NCI-H446 (cell line): ENCODE data around the gene MED22.
"Not testable (repeated sequence)": the region's sequence is repeated elsewhere in the genome, so short reads cannot be mapped to it uniquely, and the experiment has no call there.

Experiments
- DNase-seq, 2 experiments: peaks; one replicate each; lab custom pipeline; 2025; lab: John Stamatoyannopoulos, UW

The MED22 gene

GRCh38 chr9:133347985-133348717 is at the start of gene MED22, which contains the start of gene RPL7A:
Gene MED22 (minus strand): TSS chr9:133348131. CDS start chr9:133346662, 1,469 bp downstream.
Gene RPL7A (plus strand): TSS chr9:133348218. CDS start chr9:133348244, 26 bp downstream.
- DNase-seq = peak; percentile 78 to 88

DNA sequence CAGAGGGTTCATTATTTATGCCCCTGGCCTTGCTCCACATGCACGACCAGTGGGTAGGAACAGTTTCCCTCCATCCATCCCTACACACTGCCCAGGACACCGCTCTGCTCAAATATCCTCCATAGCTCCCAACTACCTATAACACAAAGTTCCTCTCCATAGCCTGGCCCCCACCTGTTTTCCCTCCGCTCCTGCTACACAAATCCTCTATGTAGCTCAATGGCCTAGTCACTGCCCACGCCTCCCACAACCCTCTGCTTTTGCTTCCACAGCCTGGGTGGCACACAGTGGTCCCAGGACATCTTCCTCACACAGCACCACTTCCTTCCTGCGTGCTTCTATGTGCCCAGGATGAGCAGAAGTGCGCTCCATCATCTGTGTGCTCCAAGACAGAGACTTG is 49.4 kb upstream of the MED22 start:
- no peak for DNase-seq

- DNase-seq = no peak
Measured at GRCh38 chr9:133396952-133397351, 49.0 kb upstream of the MED22 start.

DNA sequence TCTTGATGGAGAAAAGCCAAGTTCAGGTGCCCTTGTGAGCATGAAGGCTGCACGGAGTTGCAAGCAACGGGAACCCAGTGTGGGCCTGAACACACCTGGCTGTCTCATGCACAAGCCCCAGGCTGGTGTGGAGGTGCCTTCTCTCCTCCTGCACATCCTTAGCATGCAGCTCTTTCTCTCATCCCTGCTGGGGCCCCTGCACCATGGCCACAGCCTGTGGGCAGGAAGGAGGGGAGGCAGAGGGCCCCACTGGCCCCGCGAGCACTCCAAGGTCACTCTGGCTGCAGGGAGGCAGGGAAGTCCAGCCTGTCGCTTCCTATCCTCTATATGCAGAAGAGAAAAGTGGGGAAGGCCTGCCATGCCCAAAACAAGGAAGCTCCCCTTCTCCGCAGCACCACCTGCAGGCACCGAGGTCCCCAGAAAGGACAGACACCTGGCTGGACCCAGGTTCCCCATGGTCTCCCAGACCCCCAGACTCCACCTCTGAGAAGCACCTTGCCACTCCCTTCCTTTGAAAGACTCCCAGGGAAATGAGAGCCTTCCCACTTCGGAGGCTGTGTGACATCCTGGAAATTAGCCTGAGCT is 46.8 kb upstream of the MED22 start:
- DNase-seq = no peak

DNA sequence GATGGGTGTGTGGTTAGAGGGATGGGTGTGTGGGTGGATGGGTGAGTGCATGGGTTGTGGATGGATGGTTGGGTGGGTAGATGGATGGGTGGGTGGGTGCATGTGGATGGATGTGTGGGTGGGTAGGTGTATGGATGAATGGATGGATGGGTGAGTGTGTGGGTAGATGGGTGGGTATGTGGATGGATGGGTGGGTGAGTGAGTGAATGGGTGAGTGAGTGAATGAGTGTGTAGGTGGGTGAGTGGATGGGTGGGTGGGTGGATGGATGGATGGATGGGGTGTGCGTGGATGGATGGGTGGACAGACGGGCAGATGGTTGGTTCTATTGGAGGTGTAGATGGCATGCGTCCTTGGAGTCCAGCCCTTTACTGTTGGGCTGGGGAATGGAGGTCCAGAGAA is 45.5 kb upstream of the MED22 start:
- no peak for DNase-seq

GRCh38 chr9:133392308-133392707 is 44.4 kb upstream of the MED22 start:
- DNase-seq = not testable (repeated sequence)

GRCh38 chr9:133391449-133391848 is 43.5 kb upstream of the MED22 start:
- DNase-seq = not testable (repeated sequence)

DNA sequence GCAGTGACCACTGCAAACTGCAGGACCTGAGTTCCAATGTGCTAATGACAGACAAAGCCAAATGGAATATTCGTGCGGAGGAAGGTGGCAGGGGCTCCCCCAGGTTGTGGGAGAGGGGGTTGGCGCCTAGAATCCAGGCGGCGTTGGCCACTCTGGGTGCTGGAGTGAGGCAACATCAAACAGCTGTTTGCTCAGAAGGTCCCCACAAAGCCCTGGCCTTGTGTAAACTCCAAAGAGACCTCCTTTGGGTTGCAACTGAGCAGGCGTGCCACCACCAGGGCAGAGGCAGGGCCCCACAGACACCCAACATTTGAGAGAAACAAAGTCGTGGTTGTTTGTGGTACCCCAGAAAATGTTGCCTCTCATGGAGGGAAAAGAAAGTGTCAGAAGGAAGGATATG is 42.8 kb upstream of the MED22 start:
- no peak for DNase-seq

DNA sequence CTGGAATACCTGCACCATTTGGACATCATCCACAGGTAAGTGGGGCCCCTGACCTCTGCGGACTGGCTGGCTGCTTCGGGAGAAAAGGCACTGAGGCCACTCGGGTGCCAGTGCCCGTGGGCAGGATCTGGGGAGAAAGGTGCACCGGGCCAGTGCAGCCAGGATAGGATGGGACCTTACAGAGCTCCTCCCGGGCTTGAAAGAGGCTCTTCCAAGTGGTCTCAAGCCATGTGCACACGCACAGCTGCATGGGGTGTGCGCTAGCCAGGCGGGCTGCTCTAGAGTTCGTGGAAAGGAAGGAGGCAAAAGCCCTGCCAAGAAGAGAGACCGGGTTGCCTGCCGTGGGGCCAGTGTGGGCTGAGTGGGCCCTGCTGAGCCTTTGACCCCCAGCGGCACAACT is 41.6 kb upstream of the MED22 start:
- DNase-seq = no peak

GRCh38 chr9:133389025-133389557 is 41.2 kb upstream of the MED22 start:
- DNase-seq = no peak

GRCh38 chr9:133387680-133388079 is 39.7 kb upstream of the MED22 start:
- no peak for DNase-seq

DNA sequence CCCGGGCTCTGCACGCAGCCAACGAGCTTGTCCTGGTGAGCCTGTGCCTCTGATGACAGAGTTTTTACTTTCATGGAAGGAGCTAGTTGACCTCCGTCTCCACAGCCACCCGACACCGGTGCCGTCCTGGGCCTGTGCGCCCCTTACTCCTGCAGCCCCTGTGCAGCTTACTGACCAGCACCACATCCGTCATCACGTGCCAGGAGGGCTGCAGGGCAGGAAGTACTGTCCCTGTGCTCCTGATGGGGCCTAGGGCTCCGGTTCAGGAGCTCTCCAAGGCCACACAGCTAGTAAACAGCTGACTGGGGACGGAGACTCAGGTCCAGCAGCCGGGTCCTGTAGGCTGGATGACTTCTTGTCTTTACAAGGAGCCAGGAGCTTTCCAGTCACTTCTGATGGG is 38.4 kb upstream of the MED22 start:
- DNase-seq = no peak

DNA sequence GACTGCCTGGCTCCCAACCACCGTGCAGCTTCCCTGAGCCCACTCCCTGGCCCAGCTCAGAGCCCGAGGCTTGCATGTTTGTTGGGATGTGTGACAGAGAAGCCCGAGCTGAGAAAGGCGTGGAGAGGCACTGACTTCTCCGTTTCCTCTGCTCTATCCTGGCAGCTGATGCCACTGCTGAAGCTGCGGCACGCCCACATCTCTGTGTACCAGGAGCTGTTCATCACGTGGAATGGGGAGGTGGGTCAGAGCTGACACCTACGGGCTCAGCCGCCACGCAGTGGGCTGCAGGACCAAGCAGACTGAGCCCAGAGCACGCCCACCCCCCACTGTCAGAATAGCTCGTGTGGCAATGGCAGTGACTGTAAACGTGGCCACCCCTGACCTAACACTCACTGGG is 37.5 kb upstream of the MED22 start:
- DNase-seq = no peak

GRCh38 chr9:133384736-133385321 is 36.9 kb upstream of the MED22 start:
- DNase-seq = no peak

GRCh38 chr9:133383438-133383837 is 35.5 kb upstream of the MED22 start:
- no peak for DNase-seq

DNA sequence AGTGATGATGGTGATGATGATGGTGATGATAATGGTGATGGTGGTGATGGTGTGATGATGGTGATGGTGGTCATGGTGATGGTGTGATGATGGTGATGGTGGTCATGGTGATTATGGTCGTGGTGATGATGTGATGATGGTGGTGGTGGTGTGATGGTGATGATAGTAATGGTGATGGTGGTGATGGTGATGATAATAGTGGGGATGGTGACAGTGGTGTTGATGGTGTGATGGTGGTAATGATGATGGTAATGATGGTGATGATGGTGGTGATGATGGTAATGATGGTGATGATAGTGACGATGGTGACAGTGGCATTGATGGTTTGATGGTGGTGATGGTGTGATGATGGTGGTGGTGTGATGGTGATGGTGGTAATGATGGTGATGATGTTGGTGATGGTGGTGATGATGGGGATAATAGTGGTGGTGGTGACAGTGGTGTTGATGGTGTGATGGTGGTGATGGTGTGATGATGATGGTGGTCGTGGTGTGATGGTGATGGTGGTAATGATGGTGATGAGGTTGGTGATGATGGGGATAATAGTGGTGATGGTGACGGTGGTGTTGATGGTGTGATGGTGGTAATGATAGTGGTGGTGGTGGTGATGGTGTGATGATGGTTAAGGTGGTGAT is 34.7 kb upstream of the MED22 start:
- DNase-seq = no peak

DNA sequence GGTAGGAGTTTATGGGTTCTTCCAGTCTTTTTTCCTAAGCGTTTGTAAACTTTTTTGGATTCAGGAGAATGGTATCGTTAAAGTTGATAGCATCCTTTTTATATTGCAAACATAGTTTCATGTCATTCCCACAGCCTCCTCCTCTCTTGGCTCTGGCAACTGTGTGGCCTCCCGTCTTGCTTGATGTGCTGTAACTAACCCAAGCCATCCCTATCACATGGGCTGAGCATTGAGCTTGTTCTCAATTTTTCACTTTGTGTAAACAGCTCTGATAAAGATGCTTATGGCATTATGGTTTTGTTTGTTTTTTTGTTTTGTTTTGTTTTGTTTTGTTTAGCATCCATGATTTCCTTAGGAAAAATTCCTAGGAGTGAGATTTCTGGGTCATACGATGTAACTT is 32.8 kb upstream of the MED22 start:
- no peak for DNase-seq

GRCh38 chr9:133379153-133380086 is 31.5 kb upstream of the MED22 start:
- DNase-seq = no peak

DNA sequence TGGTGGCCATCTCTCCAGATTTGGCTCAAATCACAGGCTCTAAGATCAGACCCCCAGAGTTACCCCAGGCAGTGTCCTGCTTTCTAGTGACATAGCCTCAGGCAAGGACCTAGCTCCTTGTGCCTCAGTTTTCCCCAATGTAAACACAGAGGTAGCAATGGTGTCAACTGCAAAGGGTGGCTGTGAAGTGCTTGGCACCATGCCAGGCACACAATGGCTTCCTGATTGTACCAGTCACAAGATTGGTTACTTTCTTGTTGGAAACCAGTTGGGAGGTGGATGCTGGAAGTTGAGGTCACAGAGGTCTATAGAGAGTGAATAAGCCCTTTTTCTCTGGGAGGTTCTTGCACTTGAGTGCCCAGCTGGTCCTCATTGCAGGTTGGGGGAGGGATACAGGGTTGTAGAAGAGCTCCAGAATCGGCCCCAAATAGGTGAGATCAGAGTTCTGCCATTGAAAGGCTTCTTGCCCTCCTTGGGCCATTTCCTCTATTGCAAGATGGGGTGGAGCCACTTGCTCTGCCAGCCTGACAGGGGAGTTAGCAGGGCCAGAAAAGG is 30.6 kb upstream of the MED22 start:
- DNase-seq = no peak

GRCh38 chr9:133377721-133378216 is 29.8 kb upstream of the MED22 start:
- no peak for DNase-seq

GRCh38 chr9:133377280-133377679 is 29.3 kb upstream of the MED22 start:
- DNase-seq = not testable (repeated sequence)
